Neuronal stem cell (in vitro differentiated cells): ENCODE measurements around the gene TECPR2.
"Not testable (repeated sequence)": the region's sequence is repeated elsewhere in the genome, so short reads cannot be mapped to it uniquely, and the experiment has no call there.

Experiments
- DNase-seq: peaks from one replicate; pipeline ENCODE4 v3.0.0-alpha.2; 2013; ENCODE audit warnings: low spot score
- H2AFZ ChIP-seq: one replicate; pipeline ENCODE4 v1.6.1; 2013; ENCODE audit warnings: mild to moderate bottlenecking, low read length, inconsistent platforms
- H2AK5ac ChIP-seq: 2 replicates; pipeline ENCODE4 v1.6.1; 2013; ENCODE audit warnings: low read depth, mild to moderate bottlenecking, inconsistent platforms, low read length, moderate library complexity, mixed read lengths
- H2BK120ac ChIP-seq: 2 replicates; pipeline ENCODE4 v1.6.1; 2013; ENCODE audit warnings: low read depth, mild to moderate bottlenecking, inconsistent platforms, low read length, moderate library complexity, mixed read lengths
- H2BK12ac ChIP-seq: one replicate; pipeline ENCODE4 v1.6.1; 2013; ENCODE audit warnings: low read length, inconsistent platforms
- H2BK15ac ChIP-seq: 2 replicates; pipeline ENCODE4 v1.6.1; 2013; ENCODE audit warnings: mild to moderate bottlenecking, low read length, inconsistent platforms, mixed read lengths
- H2BK5ac ChIP-seq: one replicate; pipeline ENCODE4 v1.6.1; 2013; ENCODE audit warnings: inconsistent platforms, mild to moderate bottlenecking, low read length, moderate library complexity
- H3K14ac ChIP-seq: one replicate; pipeline ENCODE4 v1.6.1; 2013; ENCODE audit warnings: low read length, inconsistent platforms
- H3K18ac ChIP-seq: 2 replicates; pipeline ENCODE4 v1.6.1; 2013; ENCODE audit warnings: low read length, inconsistent platforms
- H3K23ac ChIP-seq: 2 replicates; pipeline ENCODE4 v1.6.1; 2013; ENCODE audit warnings: low read depth, mild to moderate bottlenecking, mixed read lengths, low read length, inconsistent platforms; ENCODE audit not compliant: poor library complexity
- H3K27ac ChIP-seq: replicated peaks from 3 replicates; pipeline ENCODE4 v1.5.1; 2013; ENCODE audit warnings: low read length, inconsistent platforms
- H3K27me3 ChIP-seq, 3 experiments: 2 replicates each; pipeline ENCODE4 v1.6.1; 2013; ENCODE audit warnings: low read length in 3 of 3, mild to moderate bottlenecking in 2 of 3, inconsistent platforms in 1 of 3, low read depth in 1 of 3, mixed read lengths in 1 of 3, moderate library complexity in 1 of 3; ENCODE audit not compliant: control insufficient read depth in 3 of 3, insufficient read depth in 3 of 3
- H3K36me3 ChIP-seq, 2 donors: replicated peaks in 1 of 2; 2 replicates each; pipeline ENCODE4 v1.6.1; 2013; ENCODE audit warnings: low read length in 2 of 2; ENCODE audit not compliant: control insufficient read depth in 2 of 2, insufficient read depth in 2 of 2
- H3K4ac ChIP-seq: 2 replicates; pipeline ENCODE4 v1.6.1; 2013; ENCODE audit warnings: inconsistent platforms, mild to moderate bottlenecking, low read length, moderate library complexity
- H3K4me1 ChIP-seq, 2 donors: 1 replicate in 1 of 2; 2 replicates in 1 of 2; pipeline ENCODE4 v1.6.1; 2013; ENCODE audit warnings: low read length in 2 of 2, low read depth in 1 of 2; ENCODE audit not compliant: control insufficient read depth in 2 of 2, insufficient read depth in 1 of 2
- H3K4me2 ChIP-seq: one replicate; pipeline ENCODE4 v1.6.1; 2013; ENCODE audit warnings: mild to moderate bottlenecking, low read length, inconsistent platforms; ENCODE audit not compliant: insufficient read depth, poor library complexity, severe bottlenecking
- H3K4me3 ChIP-seq, 2 donors: 2 replicates each; pipeline ENCODE4 v1.5.1; 2013; ENCODE audit warnings: low read length in 2 of 2, mild to moderate bottlenecking in 2 of 2, inconsistent platforms in 1 of 2, moderate library complexity in 1 of 2
- H3K79me1 ChIP-seq: one replicate; pipeline ENCODE4 v1.6.1; 2013; ENCODE audit warnings: low read depth, mild to moderate bottlenecking, inconsistent platforms, low read length, moderate library complexity
- H3K9ac ChIP-seq: one replicate; pipeline ENCODE4 v1.6.1; 2013; ENCODE audit warnings: mild to moderate bottlenecking, low read depth, low read length, inconsistent platforms; ENCODE audit not compliant: poor library complexity
- H3K9me3 ChIP-seq, 2 donors: replicated peaks in 1 of 2; 2 replicates each; pipeline versions ENCODE3 to v1.6.1; 2013; ENCODE audit warnings: low read length in 2 of 2, mild to moderate bottlenecking in 2 of 2, inconsistent platforms in 1 of 2, low read depth in 1 of 2, mixed read lengths in 1 of 2, moderate library complexity in 1 of 2; ENCODE audit not compliant: control insufficient read depth in 2 of 2, insufficient read depth in 1 of 2
- H4K8ac ChIP-seq: one replicate; pipeline ENCODE4 v1.6.1; 2013; ENCODE audit warnings: low read depth, mild to moderate bottlenecking, inconsistent platforms, low read length, moderate library complexity
- H4K91ac ChIP-seq: one replicate; pipeline ENCODE4 v1.6.1; 2013; ENCODE audit warnings: low read length, low read depth, mild to moderate bottlenecking, inconsistent platforms; ENCODE audit not compliant: poor library complexity
- WGBS, 2 donors: extraction: QIAGEN DNeasy Blood & Tissue Kit; methylation state at CpG; one replicate each; pipeline ENCODE4 v1.1.7; 2013; ENCODE audit warnings: missing lambda C conversion rate in 2 of 2, mixed read lengths in 1 of 2; ENCODE audit not compliant: insufficient read length in 2 of 2, insufficient replicate concordance in 1 of 2; ENCODE audit errors: extremely low coverage in 2 of 2; 5-methylcytosine and 5-hydroxymethylcytosine counted together

TECPR2 gene

DNA sequence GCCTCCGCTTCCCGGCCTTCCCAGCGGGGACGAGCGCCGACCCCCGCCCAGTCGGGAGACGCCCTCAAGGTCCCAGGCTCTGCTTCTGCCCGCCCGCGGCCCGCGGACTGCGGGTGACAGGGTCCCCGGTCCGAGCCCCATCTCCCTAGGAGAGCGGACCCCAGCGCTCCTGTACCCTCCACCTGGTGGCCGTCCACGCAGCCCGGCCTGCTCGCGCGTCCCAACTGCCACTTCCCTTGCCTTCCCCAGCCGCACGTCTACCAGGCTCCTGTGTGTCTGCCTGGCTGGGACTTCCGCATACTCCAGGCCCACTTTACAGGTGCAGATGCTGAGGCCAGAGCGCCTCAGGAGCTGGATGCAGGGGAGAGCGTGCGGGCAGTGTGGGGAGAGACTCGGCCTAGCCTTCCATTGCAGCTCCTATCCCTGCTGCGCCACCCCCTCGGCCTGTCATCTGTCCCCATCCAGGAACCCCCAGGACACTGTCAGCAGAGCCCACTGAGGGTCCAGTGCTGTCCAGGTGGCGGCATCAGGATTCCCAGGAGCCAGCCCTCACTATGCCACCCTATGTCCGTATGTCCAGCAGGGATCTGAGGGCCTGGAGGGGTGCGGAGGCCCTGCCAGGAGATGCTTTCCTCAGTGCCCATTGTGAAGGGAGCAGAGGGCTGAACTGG, 154.8 kb downstream of the TECPR2 start:
- Histone ChIP-seq H3K27ac (no peak overlapping the region), H2BK12ac (peak overlapping the region; percentile 58), H3K14ac (peak overlapping the region; percentile 59), H2AFZ (peak overlapping the region; percentile 97), H3K27me3 (peaks cover 0 to 8% (median 5%) of the 10 kb centered on the region in 3 experiments), H3K4me3 (peak overlapping the region; percentile 51 to 89), H2BK5ac (peak overlapping the region; percentile 53), H3K4ac (peak overlapping the region; percentile 26), H3K79me1 (no peaks in the 10 kb centered on the region), H2AK5ac (peak overlapping the region; percentile 89), H3K23ac (peak overlapping the region; percentile 97), H3K4me2 (peak overlapping the region; percentile 91), H3K18ac (peak overlapping the region; percentile 94), H3K9ac (peak overlapping the region; percentile 92), H2BK15ac (peak overlapping the region; percentile 98), H3K36me3 (no peaks in the 10 kb centered on the region), H4K8ac (peak overlapping the region; percentile 70), H3K4me1 (peaks cover 0 to 4% of the 10 kb centered on the region in 2 donors), H2BK120ac (peak overlapping the region; percentile 97), H4K91ac (peak overlapping the region; percentile 64), H3K9me3 (no peaks in the 10 kb centered on the region)
- no CpG with 5 or more reads among the region's 37 CpGs for WGBS, 2 donors
- no peak for DNase-seq

DNA sequence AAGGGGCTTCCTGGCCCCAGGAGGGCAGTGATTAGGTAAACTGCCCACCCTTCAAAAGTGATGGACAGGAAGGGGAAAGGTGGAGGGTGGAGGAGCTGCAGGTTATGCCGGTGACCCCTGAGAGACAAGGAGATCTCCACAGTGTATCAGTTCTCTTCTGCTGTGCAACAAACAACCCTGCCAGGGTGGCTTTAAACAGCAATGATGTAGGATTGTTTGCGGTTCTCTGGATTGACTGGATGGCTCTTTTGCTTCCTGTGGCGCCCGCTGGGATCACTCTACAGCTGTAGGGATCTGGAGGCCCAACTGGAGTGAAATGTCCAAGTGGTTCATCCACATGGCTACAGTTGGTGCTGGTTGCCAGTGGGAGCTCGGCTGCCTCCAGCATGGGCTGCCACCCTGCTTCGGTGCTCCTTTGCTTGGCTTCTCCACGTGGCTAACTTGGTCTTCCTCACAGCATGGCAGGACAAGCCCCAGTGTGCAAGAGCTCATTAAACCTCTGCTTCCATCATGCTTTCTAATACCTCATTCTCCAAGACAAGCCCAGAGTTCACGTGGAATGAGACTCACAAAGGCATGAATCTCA, 155.4 kb downstream of the TECPR2 start:
- H4K8ac ChIP-seq = no peak overlapping the region
- no peak overlapping the region for H3K4me2 ChIP-seq
- no peak overlapping the region for H2AK5ac ChIP-seq
- no peak overlapping the region for H3K4ac ChIP-seq
- H4K91ac ChIP-seq = no peak overlapping the region
- H3K79me1 ChIP-seq = no peaks in the 10 kb centered on the region
- no peak overlapping the region for H3K27ac ChIP-seq
- no peaks in the 10 kb centered on the region for H3K36me3 ChIP-seq
- H2AFZ ChIP-seq = peak overlapping the region; percentile 97
- no CpG with 5 or more reads among the region's 8 CpGs for WGBS, 2 donors
- no peak overlapping the region for H3K23ac ChIP-seq
- no peak overlapping the region for H3K9ac ChIP-seq
- H2BK15ac ChIP-seq = no peak overlapping the region
- H3K18ac ChIP-seq = no peak overlapping the region
- no peak overlapping the region for H2BK5ac ChIP-seq
- no peaks in the 10 kb centered on the region for H3K9me3 ChIP-seq
- no peak overlapping the region for H2BK120ac ChIP-seq
- no peak overlapping the region for H2BK12ac ChIP-seq
- peaks cover 0 to 8% (median 5%) of the 10 kb centered on the region in 3 experiments for H3K27me3 ChIP-seq
- no peak for DNase-seq
- peaks cover 0 to 4% of the 10 kb centered on the region in 2 donors for H3K4me1 ChIP-seq
- no peak overlapping the region for H3K4me3 ChIP-seq
- no peak overlapping the region for H3K14ac ChIP-seq

GRCh38 chr14:102519709-102520108, 157.0 kb downstream of the TECPR2 start:
- H4K8ac ChIP-seq, H3K4me2 ChIP-seq, H4K91ac ChIP-seq, H2BK5ac ChIP-seq, H2BK12ac ChIP-seq, H3K14ac ChIP-seq, H3K4me1 ChIP-seq, H3K18ac ChIP-seq, H3K27ac ChIP-seq, H2AK5ac ChIP-seq, H3K23ac ChIP-seq, H2BK120ac ChIP-seq, H2BK15ac ChIP-seq, H3K9me3 ChIP-seq, DNase-seq, H2AFZ ChIP-seq, H3K79me1 ChIP-seq, H3K36me3 ChIP-seq, H3K9ac ChIP-seq, H3K4ac ChIP-seq: not testable (repeated sequence)
- Histone ChIP-seq H3K27me3 (peaks cover 0 to 11% (median 5%) of the 10 kb centered on the region in 3 experiments), H3K4me3 (peak overlapping the region in 1 of 2 donors; percentile 57)
- WGBS, 2 donors = no CpG with 5 or more reads among the region's 5 CpGs

GRCh38 chr14:102523200-102523568, 160.4 kb downstream of the TECPR2 start:
- H3K9ac ChIP-seq = no peak overlapping the region
- peaks cover 0 to 6% (median 0%) of the 10 kb centered on the region in 3 experiments for H3K27me3 ChIP-seq
- no peaks in the 10 kb centered on the region for H3K36me3 ChIP-seq
- no peak overlapping the region for H2BK120ac ChIP-seq
- no peak for DNase-seq
- no peak overlapping the region for H4K91ac ChIP-seq
- no peak overlapping the region for H3K14ac ChIP-seq
- no peak overlapping the region for H3K4me2 ChIP-seq
- no peaks in the 10 kb centered on the region for H3K79me1 ChIP-seq
- no peak overlapping the region for H4K8ac ChIP-seq
- H3K4me3 ChIP-seq = no peak overlapping the region
- no peak overlapping the region for H3K27ac ChIP-seq
- peak overlapping the region; percentile 83 for H2AFZ ChIP-seq
- peak overlapping the region; percentile 12 for H2BK15ac ChIP-seq
- H3K4ac ChIP-seq = no peak overlapping the region
- H2AK5ac ChIP-seq = no peak overlapping the region
- peaks cover 0 to 1% of the 10 kb centered on the region in 2 donors for H3K4me1 ChIP-seq
- H2BK12ac ChIP-seq = peak overlapping the region; percentile 84
- no peak overlapping the region for H3K23ac ChIP-seq
- WGBS, 2 donors = no CpG with 5 or more reads among the region's 3 CpGs
- no peaks in the 10 kb centered on the region for H3K9me3 ChIP-seq
- H3K18ac ChIP-seq = no peak overlapping the region
- H2BK5ac ChIP-seq = no peak overlapping the region
